Activated effector memory CD4-positive, alpha-beta T cell treated with anti-CD3 and anti-CD28 coated beads, Interleukin-2, amount 50 U/mL, for 16 hours (primary cell): ENCODE measurements around the gene SLC22A14.

Experiments
- DNase-seq: peaks from one replicate; pipeline ENCODE4 v3.0.0-alpha.2; 2020

Gene SLC22A14

GRCh38 chr3:38347421-38348200 lies 65.5 kb downstream of the SLC22A14 start:
- DNase-seq, result no peak

GRCh38 chr3:38348903-38349302 lies 66.8 kb downstream of the SLC22A14 start:
- DNase-seq, result no peak

- DNase-seq, result no peak
These were observed 67.7 kb downstream of the SLC22A14 start for GRCh38 chr3:38349684-38350359.

GRCh38 chr3:38353151-38353550 lies 71.1 kb downstream of the SLC22A14 start:
- DNase-seq, result no peak

- no peak for DNase-seq
These were observed 72.7 kb downstream of the SLC22A14 start for GRCh38 chr3:38354588-38355330.

- DNase-seq, result no peak
These were observed 76.9 kb downstream of the SLC22A14 start for GRCh38 chr3:38359038-38359437.

- no peak for DNase-seq
These were observed 78.3 kb downstream of the SLC22A14 start for GRCh38 chr3:38360345-38360744.

GRCh38 chr3:38361496-38361895 lies 79.4 kb downstream of the SLC22A14 start:
- DNase-seq, result no peak

GRCh38 chr3:38362825-38363224 lies 80.7 kb downstream of the SLC22A14 start:
- DNase-seq, result no peak

- DNase-seq, result no peak
These were observed 82.8 kb downstream of the SLC22A14 start for GRCh38 chr3:38364721-38365400.

- no peak for DNase-seq
These were observed 83.5 kb downstream of the SLC22A14 start for GRCh38 chr3:38365469-38366062.

GRCh38 chr3:38366082-38366481 lies 84.0 kb downstream of the SLC22A14 start:
- no peak for DNase-seq

GRCh38 chr3:38367779-38368178 lies 85.7 kb downstream of the SLC22A14 start:
- DNase-seq, result no peak
